ENCODE data around the gene SHCBP1.

DNA sequence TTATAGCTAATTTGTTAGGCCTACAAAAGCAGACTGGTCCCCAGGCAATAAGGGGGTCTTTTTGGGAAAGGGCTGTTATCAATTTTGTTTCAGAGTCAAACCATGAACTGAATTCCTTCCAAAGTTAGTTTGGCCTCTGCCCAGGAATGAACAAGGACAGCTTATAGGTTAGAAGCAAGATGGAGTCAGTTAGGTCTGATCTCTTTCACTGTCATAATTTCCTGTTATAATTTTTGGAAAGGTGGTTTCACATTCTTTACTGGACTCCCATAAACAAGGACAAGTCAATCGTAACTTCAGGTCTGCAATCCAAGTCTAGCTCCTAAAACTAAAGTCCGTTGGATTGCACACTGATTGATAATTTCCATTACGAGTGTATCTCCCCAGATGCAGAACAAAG, 30.1 kb upstream of the SHCBP1 start:
- TF ChIP-seq, protein P1, sequence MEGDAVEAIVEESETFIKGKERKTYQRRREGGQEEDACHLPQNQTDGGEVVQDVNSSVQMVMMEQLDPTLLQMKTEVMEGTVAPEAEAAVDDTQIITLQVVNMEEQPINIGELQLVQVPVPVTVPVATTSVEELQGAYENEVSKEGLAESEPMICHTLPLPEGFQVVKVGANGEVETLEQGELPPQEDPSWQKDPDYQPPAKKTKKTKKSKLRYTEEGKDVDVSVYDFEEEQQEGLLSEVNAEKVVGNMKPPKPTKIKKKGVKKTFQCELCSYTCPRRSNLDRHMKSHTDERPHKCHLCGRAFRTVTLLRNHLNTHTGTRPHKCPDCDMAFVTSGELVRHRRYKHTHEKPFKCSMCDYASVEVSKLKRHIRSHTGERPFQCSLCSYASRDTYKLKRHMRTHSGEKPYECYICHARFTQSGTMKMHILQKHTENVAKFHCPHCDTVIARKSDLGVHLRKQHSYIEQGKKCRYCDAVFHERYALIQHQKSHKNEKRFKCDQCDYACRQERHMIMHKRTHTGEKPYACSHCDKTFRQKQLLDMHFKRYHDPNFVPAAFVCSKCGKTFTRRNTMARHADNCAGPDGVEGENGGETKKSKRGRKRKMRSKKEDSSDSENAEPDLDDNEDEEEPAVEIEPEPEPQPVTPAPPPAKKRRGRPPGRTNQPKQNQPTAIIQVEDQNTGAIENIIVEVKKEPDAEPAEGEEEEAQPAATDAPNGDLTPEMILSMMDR (IDR thresholded peaks at IDR 0.05) = no peak
- TF ChIP-seq POLR2A (IDR thresholded peaks at IDR 0.05) = no peak
- TF ChIP-seq POLR2AphosphoS5 (IDR thresholded peaks at IDR 0.05) = no peak

Measured in gastroesophageal sphincter (tissue), 3 donors.